Measurements from ENCODE around the gene TCF20. TPM values are rescaled to one million over a fixed set of nuclear protein-coding genes. Genes with fewer than 3 reads are reported as not detected.

TCF20 gene
- polyA plus RNA-seq, 1 of the 3 experiments (the other 2 are of a cell fraction): 8.5 TPM

- POLR2A ChIA-PET: interaction anchor here (0.6 kb wide), 1 partner anchor 418 kb away, joined by 3 read pairs; no protein-coding TSS in a partner anchor
- TF ChIP-seq POLR2AphosphoS5 (IDR thresholded peaks at IDR 0.05; ENCODE audit: low read depth, low read length) (no peak), TCF12 (IDR thresholded peaks at IDR 0.05) (no peak), CHD2 (IDR thresholded peaks at IDR 0.05; ENCODE audit: low read length, partially characterized antibody) (no peak), CTCF (IDR thresholded peaks at IDR 0.05) (no peak), GATA2 (CRISPR knock-in tag; IDR thresholded peaks at IDR 0.05) (no peak), TAF1 (IDR thresholded peaks at IDR 0.05; ENCODE audit: borderline replicate concordance, low read depth, low read length) (no peak)
- TF ChIP-seq, protein P1, sequence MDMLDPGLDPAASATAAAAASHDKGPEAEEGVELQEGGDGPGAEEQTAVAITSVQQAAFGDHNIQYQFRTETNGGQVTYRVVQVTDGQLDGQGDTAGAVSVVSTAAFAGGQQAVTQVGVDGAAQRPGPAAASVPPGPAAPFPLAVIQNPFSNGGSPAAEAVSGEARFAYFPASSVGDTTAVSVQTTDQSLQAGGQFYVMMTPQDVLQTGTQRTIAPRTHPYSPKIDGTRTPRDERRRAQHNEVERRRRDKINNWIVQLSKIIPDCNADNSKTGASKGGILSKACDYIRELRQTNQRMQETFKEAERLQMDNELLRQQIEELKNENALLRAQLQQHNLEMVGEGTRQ (IDR thresholded peaks at IDR 0.05; ENCODE audit: borderline replicate concordance, low read depth, low read length): no peak
- Histone ChIP-seq H3K27me3 (ENCODE audit: insufficient read depth) (no peaks in the 10 kb centered on the region), H2AFZ (ENCODE audit: low read depth) (no peak overlapping the region), H3K27ac (ENCODE audit: low read depth in 2 of 2, low read length in 1 of 2) (no peak overlapping the region), H3K79me2 (ENCODE audit: insufficient read depth) (no peaks in the 10 kb centered on the region), H3K9me3 (no peaks in the 10 kb centered on the region), H3K4me2 (no peak overlapping the region), H3K36me3 (replicated peaks in 1 of 2; ENCODE audit: control insufficient read depth in 1 of 2, insufficient read depth in 2 of 2, low read length in 1 of 2) (no peaks in the 10 kb centered on the region), H4K20me1 (ENCODE audit: insufficient read depth) (no peaks in the 10 kb centered on the region), H3F3A (replicated peaks; ENCODE audit: insufficient read depth) (no peaks in the 10 kb centered on the region), H3K4me1 (ENCODE audit: control insufficient read depth in 1 of 2, insufficient read depth in 2 of 2, low read depth in 1 of 2, low read length in 1 of 2) (peaks cover 0 to 2% of the 10 kb centered on the region in 2 experiments; a peak in 1 of 4 replicates), H3K9me2 (no peaks in the 10 kb centered on the region), H3K4me3 (ENCODE audit: low read depth in 2 of 2, low read length in 1 of 2) (no peak overlapping the region), H3K9ac (no peak overlapping the region)
- 64% methylated on average over 4 of the region's 8 CpGs for WGBS (ENCODE audit: low lambda C conversion rate)
- CTCF ChIA-PET: interaction anchor here (1.1 to 1.2 kb wide), 2 partner anchors 9 to 15 kb away, joined by 4 read pairs; no protein-coding TSS in a partner anchor
- DNase-seq: no peak
These were observed 16.9 kb upstream of the TCF20 start for GRCh38 chr22:42287174-42287890.

GRCh38 chr22:42286205-42286604 lies 15.8 kb upstream of the TCF20 start:
- no peaks in the 10 kb centered on the region for H4K20me1 ChIP-seq (ENCODE audit: insufficient read depth)
- H3K27ac ChIP-seq (ENCODE audit: low read depth in 2 of 2, low read length in 1 of 2): no peak overlapping the region
- no peaks in the 10 kb centered on the region for H3K27me3 ChIP-seq (ENCODE audit: insufficient read depth)
- no peaks in the 10 kb centered on the region for H3K79me2 ChIP-seq (ENCODE audit: insufficient read depth)
- H3K9me3 ChIP-seq: no peaks in the 10 kb centered on the region
- H3K4me2 ChIP-seq: no peak overlapping the region
- no peak overlapping the region for H3K9ac ChIP-seq
- H3F3A ChIP-seq (replicated peaks; ENCODE audit: insufficient read depth): no peaks in the 10 kb centered on the region
- H3K36me3 ChIP-seq (replicated peaks in 1 of 2; ENCODE audit: control insufficient read depth in 1 of 2, insufficient read depth in 2 of 2, low read length in 1 of 2): no peaks in the 10 kb centered on the region
- 85% methylated on average over 3 of the region's 3 CpGs for WGBS (ENCODE audit: low lambda C conversion rate)
- DNase-seq: no peak
- TF ChIP-seq RCOR1 (IDR thresholded peaks at IDR 0.05; ENCODE audit: low read length) (no peak), EP300 (IDR thresholded peaks at IDR 0.05; ENCODE audit: borderline replicate concordance in 1 of 2, low read depth in 1 of 2, low read length in 1 of 2) (no peak)
- POLR2A ChIA-PET: no interaction called here
- no peaks in the 10 kb centered on the region for H3K9me2 ChIP-seq
- CTCF ChIA-PET: no interaction called here
- H3K4me1 ChIP-seq (ENCODE audit: control insufficient read depth in 1 of 2, insufficient read depth in 2 of 2, low read depth in 1 of 2, low read length in 1 of 2): peaks cover 0 to 2% of the 10 kb centered on the region in 2 experiments; a peak in 1 of 4 replicates
- no peak overlapping the region for H3K4me3 ChIP-seq (ENCODE audit: low read depth in 2 of 2, low read length in 1 of 2)
- H2AFZ ChIP-seq (ENCODE audit: low read depth): no peak overlapping the region

All from SK-N-SH (cell line).